ENCODE data around the gene DYNC2H1. TPM values are rescaled to one million over a fixed set of nuclear protein-coding genes. Genes with fewer than 3 reads are reported as not detected.
A peak's percentile ranks its signal among the peaks of the same experiment; 100 is the strongest.

DYNC2H1 gene
- total and polyA plus RNA-seq, 7 donors, result 0.79 to 2.3 (median 1.3) TPM

DNA sequence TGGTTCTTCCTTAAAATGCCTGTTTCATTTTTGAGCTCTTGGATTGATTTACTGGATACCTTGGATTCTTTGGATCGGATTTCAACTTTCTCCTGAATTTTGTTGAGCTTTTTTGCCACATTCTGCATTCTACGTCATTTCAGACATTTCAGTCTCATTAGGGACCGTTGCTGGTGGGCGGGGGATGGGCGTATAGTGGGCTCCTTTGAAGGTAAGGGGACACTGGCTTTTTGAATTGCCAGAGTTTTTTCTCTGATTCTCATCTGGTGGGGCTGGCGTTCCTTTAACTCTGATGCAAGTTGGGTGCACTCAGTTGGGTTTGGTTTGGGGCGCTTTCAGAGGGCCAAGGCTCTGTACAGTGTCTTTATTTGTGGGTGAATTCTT lies 216.5 kb downstream of the DYNC2H1 start:
- TF ChIP-seq, protein P1, sequence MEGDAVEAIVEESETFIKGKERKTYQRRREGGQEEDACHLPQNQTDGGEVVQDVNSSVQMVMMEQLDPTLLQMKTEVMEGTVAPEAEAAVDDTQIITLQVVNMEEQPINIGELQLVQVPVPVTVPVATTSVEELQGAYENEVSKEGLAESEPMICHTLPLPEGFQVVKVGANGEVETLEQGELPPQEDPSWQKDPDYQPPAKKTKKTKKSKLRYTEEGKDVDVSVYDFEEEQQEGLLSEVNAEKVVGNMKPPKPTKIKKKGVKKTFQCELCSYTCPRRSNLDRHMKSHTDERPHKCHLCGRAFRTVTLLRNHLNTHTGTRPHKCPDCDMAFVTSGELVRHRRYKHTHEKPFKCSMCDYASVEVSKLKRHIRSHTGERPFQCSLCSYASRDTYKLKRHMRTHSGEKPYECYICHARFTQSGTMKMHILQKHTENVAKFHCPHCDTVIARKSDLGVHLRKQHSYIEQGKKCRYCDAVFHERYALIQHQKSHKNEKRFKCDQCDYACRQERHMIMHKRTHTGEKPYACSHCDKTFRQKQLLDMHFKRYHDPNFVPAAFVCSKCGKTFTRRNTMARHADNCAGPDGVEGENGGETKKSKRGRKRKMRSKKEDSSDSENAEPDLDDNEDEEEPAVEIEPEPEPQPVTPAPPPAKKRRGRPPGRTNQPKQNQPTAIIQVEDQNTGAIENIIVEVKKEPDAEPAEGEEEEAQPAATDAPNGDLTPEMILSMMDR (IDR thresholded peaks at IDR 0.05), result no peak
- ATAC-seq, result no peak
- Histone ChIP-seq H3K36me3 (ENCODE audit: insufficient read depth in 1 of 2, low read depth in 1 of 2) (no peaks in the 10 kb centered on the region), H3K9me3 (no peaks in the 10 kb centered on the region), H3K27me3 (ENCODE audit: insufficient read depth in 3 of 3, low read length in 2 of 3) (no peaks in the 10 kb centered on the region), H3K4me1 (no peaks in the 10 kb centered on the region), H3K27ac (no peak overlapping the region), H3K4me3 (no peak overlapping the region)
- WGBS, 3 donors, result 75 to 78% (median 75%) methylated on average over 7 of the region's 7 CpGs
- intact Hi-C loops (cut with DNase I), result loop anchor here (5.0 kb wide), 1 partner anchor 277 kb away; no protein-coding TSS in a partner anchor
- DNase-seq, result no peak

DNA sequence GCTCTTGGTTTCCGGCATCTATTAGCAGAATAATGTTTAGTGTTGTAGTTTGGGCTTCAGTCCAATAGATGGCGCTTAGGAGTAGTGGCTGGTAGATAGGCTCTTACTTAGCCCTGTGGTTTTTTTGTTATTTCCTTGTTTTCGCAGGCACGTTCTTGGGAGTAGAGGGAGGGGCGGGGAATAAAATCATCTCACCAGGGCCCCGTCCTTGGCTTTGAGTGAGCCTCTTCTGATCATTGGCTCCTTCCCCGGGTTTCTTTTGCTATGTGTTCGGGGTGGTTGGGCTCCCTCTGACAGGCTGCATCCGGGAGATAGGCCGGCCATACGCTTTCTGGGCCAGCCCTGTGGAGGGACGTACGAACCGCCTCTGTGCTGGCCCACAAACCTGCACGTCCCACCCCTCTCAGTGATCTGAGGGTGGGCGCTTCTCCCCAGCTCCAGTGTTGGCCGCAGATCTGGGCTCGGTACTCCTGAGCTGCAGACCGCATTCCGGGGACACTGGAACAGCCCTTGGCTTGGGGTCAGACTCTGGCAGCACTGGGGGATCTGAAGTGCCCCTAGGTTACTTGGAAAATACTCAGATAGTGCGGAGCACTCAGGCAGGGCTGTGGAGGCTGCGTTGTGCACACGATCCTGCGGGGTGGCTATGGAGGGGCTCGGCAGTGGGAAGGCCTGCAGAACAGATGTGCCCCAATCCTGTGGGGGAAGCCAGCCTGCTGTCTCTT lies 217.0 kb downstream of the DYNC2H1 start:
- no peaks in the 10 kb centered on the region for H3K27me3 ChIP-seq (ENCODE audit: insufficient read depth in 3 of 3, low read length in 2 of 3)
- H3K4me1 ChIP-seq, result no peaks in the 10 kb centered on the region
- WGBS, 3 donors, result 83 to 88% (median 87%) methylated on average over 25 of the region's 25 CpGs
- ATAC-seq (peak in 1 of 4 donors; percentile 52), DNase-seq (no peak)
- H3K27ac ChIP-seq, result no peak overlapping the region
- no peaks in the 10 kb centered on the region for H3K36me3 ChIP-seq (ENCODE audit: insufficient read depth in 1 of 2, low read depth in 1 of 2)
- no peak overlapping the region for H3K4me3 ChIP-seq
- no peaks in the 10 kb centered on the region for H3K9me3 ChIP-seq
- intact Hi-C loops (cut with DNase I), result loop anchor here (5.0 kb wide), 1 partner anchor 276 kb away; no protein-coding TSS in a partner anchor
- TF ChIP-seq, protein P1 (IDR thresholded peaks at IDR 0.05), result peak; percentile 30

DNA sequence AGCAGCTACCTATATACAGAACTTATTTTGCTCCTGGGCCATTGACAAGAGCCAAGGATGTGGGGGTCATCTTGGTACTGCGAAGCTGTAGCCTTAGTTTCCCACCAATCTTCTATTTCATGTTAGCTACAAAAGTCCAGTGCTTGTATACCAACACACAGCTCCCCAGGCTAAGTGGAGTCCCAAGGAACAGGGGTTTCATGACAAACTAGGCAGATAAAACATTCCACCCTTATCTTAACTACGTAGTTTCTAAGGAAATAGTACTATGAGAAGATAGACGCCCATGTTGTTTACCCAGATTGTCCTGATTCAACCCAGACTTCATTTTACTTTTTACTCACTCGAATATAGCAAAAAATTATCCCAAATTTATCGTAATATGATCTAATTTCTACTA lies 218.5 kb downstream of the DYNC2H1 start:
- H3K9me3 ChIP-seq, result no peaks in the 10 kb centered on the region
- ATAC-seq (no peak), DNase-seq (no peak)
- H3K27me3 ChIP-seq (ENCODE audit: insufficient read depth in 3 of 3, low read length in 2 of 3), result no peaks in the 10 kb centered on the region
- H3K27ac ChIP-seq, result no peak overlapping the region
- intact Hi-C loops (cut with DNase I), result loop anchor here (5.0 kb wide), 1 partner anchor 275 kb away; no protein-coding TSS in a partner anchor
- 95% methylated on average over 5 of the region's 5 CpGs for WGBS, 3 donors
- no peaks in the 10 kb centered on the region for H3K4me1 ChIP-seq
- no peaks in the 10 kb centered on the region for H3K36me3 ChIP-seq (ENCODE audit: insufficient read depth in 1 of 2, low read depth in 1 of 2)
- no peak overlapping the region for H3K4me3 ChIP-seq
- TF ChIP-seq, protein P1 (IDR thresholded peaks at IDR 0.05), result no peak

DNA sequence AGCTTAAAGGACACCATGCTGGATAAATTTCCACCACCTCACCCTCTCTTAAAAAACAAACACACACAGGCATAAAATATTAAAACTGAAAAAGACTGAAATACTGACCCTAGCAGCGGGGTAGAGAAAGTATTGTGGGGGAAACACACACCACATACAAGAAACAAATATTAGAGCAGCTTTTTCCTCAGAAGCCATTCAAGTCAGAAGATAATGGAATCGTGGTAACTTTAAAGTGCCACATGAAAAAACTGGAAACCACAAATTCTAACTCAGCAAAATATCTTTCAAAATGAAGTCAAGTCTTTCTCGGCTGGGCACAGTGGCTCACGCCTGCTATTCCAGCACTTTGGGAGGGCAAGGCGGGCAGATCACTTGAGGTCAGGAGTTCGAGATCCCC lies 223.2 kb downstream of the DYNC2H1 start:
- DNase-seq, result no peak
- Histone ChIP-seq H3K4me3 (no peak overlapping the region), H3K9me3 (no peaks in the 10 kb centered on the region), H3K27me3 (ENCODE audit: insufficient read depth in 3 of 3, low read length in 2 of 3) (no peaks in the 10 kb centered on the region), H3K36me3 (ENCODE audit: insufficient read depth in 1 of 2, low read depth in 1 of 2) (no peaks in the 10 kb centered on the region), H3K4me1 (no peaks in the 10 kb centered on the region), H3K27ac (no peak overlapping the region)
- TF ChIP-seq, protein P1 (IDR thresholded peaks at IDR 0.05), result no peak
- intact Hi-C loops (cut with DNase I), result no loop called here
- ATAC-seq, result no peak
- WGBS, 3 donors, result 94 to 96% (median 94%) methylated on average over 6 of the region's 6 CpGs

All from psoas muscle (tissue), 8 donors.